MM.1S (cell line): ENCODE results near the gene RTL5.

Experiments used
- DNase-seq: peaks from one replicate; pipeline ENCODE4 v3.0.0-alpha.2; 2015
- H2AFZ ChIP-seq: fragments of 300-600 bp; sonication (generic); 2 replicates; pipeline ENCODE4 v1.6.0; 2016; ENCODE audit warnings: antibody characterized with exemption, low read length
- H3F3A ChIP-seq: fragments of 300-600 bp; sonication (generic); 2 replicates; pipeline ENCODE4 v1.6.1; 2016; ENCODE audit warnings: mild to moderate bottlenecking, antibody characterized with exemption, low read length, moderate library complexity, mixed read lengths; ENCODE audit not compliant: insufficient read depth
- H3K27ac ChIP-seq: fragments of 300-600 bp; sonication (generic); 2 replicates; pipeline ENCODE4 v1.5.1; 2016; ENCODE audit warnings: mild to moderate bottlenecking, low read length
- H3K27me3 ChIP-seq: fragments of 300-600 bp; sonication (generic); replicated peaks from 2 replicates; pipeline ENCODE4 v1.6.0; 2016; ENCODE audit warnings: low read length; ENCODE audit not compliant: insufficient read depth
- H3K36me3 ChIP-seq: fragments of 300-600 bp; sonication (generic); replicated peaks from 2 replicates; pipeline ENCODE4 v1.6.1; 2016; ENCODE audit warnings: mild to moderate bottlenecking, low read length, mixed read lengths; ENCODE audit not compliant: insufficient read depth
- H3K4me1 ChIP-seq: fragments of 300-600 bp; sonication (generic); 2 replicates; pipeline ENCODE4 v1.6.1; 2016; ENCODE audit warnings: low read length, mixed read lengths
- H3K4me2 ChIP-seq: fragments of 300-600 bp; sonication (generic); 2 replicates; pipeline ENCODE4 v1.6.0; 2016; ENCODE audit warnings: low read depth, low read length
- H3K4me3 ChIP-seq: fragments of 300-600 bp; sonication (generic); 2 replicates; pipeline ENCODE4 v1.5.1; 2016; ENCODE audit warnings: low read length, mixed read lengths
- H3K79me2 ChIP-seq: fragments of 300-600 bp; sonication (generic); 2 replicates; pipeline ENCODE4 v1.6.1; 2016; ENCODE audit warnings: mixed run types, low read length, mixed read lengths
- H3K9ac ChIP-seq: fragments of 300-600 bp; sonication (generic); 2 replicates; pipeline ENCODE4 v1.6.1; 2016; ENCODE audit warnings: low read length, mixed read lengths
- H3K9me2 ChIP-seq: fragments of 300-600 bp; sonication (generic); replicated peaks from 2 replicates; pipeline ENCODE4 v1.6.1; 2016; ENCODE audit warnings: mild to moderate bottlenecking, low read length, mixed read lengths; ENCODE audit not compliant: insufficient read depth
- H3K9me3 ChIP-seq: fragments of 300-600 bp; sonication (generic); replicated peaks from 2 replicates; pipeline ENCODE4 v1.6.1; 2016; ENCODE audit warnings: mild to moderate bottlenecking, low read length, mixed read lengths; ENCODE audit not compliant: insufficient read depth
- H4K20me1 ChIP-seq: fragments of 300-600 bp; sonication (generic); 2 replicates; pipeline ENCODE4 v1.6.1; 2016; ENCODE audit warnings: mild to moderate bottlenecking, low read length, moderate library complexity, mixed read lengths; ENCODE audit not compliant: insufficient read depth
- CTCF ChIP-seq: fragments of 300-600 bp; sonication (generic); IDR thresholded peaks from 2 replicates; pipeline ENCODE4 v1.5.1; 2016; ENCODE audit warnings: antibody characterized with exemption, low read length, mixed read lengths
- EZH2 ChIP-seq: fragments of 300-600 bp; sonication (generic); optimal IDR thresholded peaks from 2 replicates; pipeline ENCODE3; 2017; ENCODE audit warnings: low read depth, mild to moderate bottlenecking, antibody characterized with exemption, low read length, mixed read lengths
- EZH2phosphoT487 ChIP-seq: fragments of 300-600 bp; sonication (generic); IDR thresholded peaks from 2 replicates; pipeline ENCODE4 v1.6.1; 2018; ENCODE audit warnings: antibody characterized with exemption, low read length

Gene RTL5

GRCh38 chrX:72094894-72095293 is 36.8 kb downstream of the RTL5 start:
- no peak overlapping the region for H3K4me2 ChIP-seq
- H3K4me1 ChIP-seq = peaks cover 9% of the 10 kb centered on the region; the same call in 1 of the 2 replicates
- no peaks in the 10 kb centered on the region for H3K36me3 ChIP-seq
- H3K9me3 ChIP-seq = no peaks in the 10 kb centered on the region
- TF ChIP-seq CTCF (no peak), EZH2phosphoT487 (no peak), EZH2 (no peak)
- H3K27me3 ChIP-seq = no peaks in the 10 kb centered on the region
- H3K79me2 ChIP-seq = no peaks in the 10 kb centered on the region
- H3K27ac ChIP-seq = peak overlapping the region; percentile 15; the same call in 1 of the 2 replicates
- no peak overlapping the region for H3K4me3 ChIP-seq
- H4K20me1 ChIP-seq = no peaks in the 10 kb centered on the region
- H3F3A ChIP-seq = no peaks in the 10 kb centered on the region
- no peaks in the 10 kb centered on the region for H3K9me2 ChIP-seq
- H2AFZ ChIP-seq = no peak overlapping the region
- no peak overlapping the region for H3K9ac ChIP-seq
- DNase-seq = peak; percentile 73

- Histone ChIP-seq H3K79me2 (no peaks in the 10 kb centered on the region), H3K9ac (no peak overlapping the region), H3K27me3 (no peaks in the 10 kb centered on the region), H3F3A (no peaks in the 10 kb centered on the region), H3K4me3 (no peak overlapping the region), H3K4me1 (peaks cover 3% of the 10 kb centered on the region; the same call in 1 of the 2 replicates), H3K4me2 (no peak overlapping the region), H4K20me1 (no peaks in the 10 kb centered on the region), H3K36me3 (no peaks in the 10 kb centered on the region), H3K27ac (no peak overlapping the region), H3K9me3 (no peaks in the 10 kb centered on the region), H2AFZ (no peak overlapping the region), H3K9me2 (no peaks in the 10 kb centered on the region)
- no peak for TF ChIP-seq CTCF
- no peak for TF ChIP-seq EZH2phosphoT487
- no peak for TF ChIP-seq EZH2
- no peak for DNase-seq
Measured at GRCh38 chrX:72089254-72089653, 42.5 kb downstream of the RTL5 start.

GRCh38 chrX:72088761-72089160 is 43.0 kb downstream of the RTL5 start:
- Histone ChIP-seq H3K9me3 (no peaks in the 10 kb centered on the region), H4K20me1 (no peaks in the 10 kb centered on the region), H3K36me3 (no peaks in the 10 kb centered on the region), H3K9ac (no peak overlapping the region), H3K9me2 (no peaks in the 10 kb centered on the region), H3K27me3 (no peaks in the 10 kb centered on the region), H3K4me1 (peaks cover 3% of the 10 kb centered on the region), H3K4me2 (no peak overlapping the region), H3F3A (no peaks in the 10 kb centered on the region), H3K79me2 (no peaks in the 10 kb centered on the region), H2AFZ (no peak overlapping the region), H3K27ac (no peak overlapping the region), H3K4me3 (no peak overlapping the region)
- no peak for DNase-seq
- TF ChIP-seq CTCF (no peak), EZH2phosphoT487 (no peak), EZH2 (no peak)

- TF ChIP-seq EZH2phosphoT487 = no peak
- TF ChIP-seq CTCF = no peak
- TF ChIP-seq EZH2 = no peak
- H3K4me2 ChIP-seq = no peak overlapping the region
- H3F3A ChIP-seq = no peaks in the 10 kb centered on the region
- no peaks in the 10 kb centered on the region for H3K36me3 ChIP-seq
- H3K4me1 ChIP-seq = peaks cover 5% of the 10 kb centered on the region
- no peaks in the 10 kb centered on the region for H3K9me2 ChIP-seq
- no peak overlapping the region for H3K4me3 ChIP-seq
- H2AFZ ChIP-seq = no peak overlapping the region
- no peaks in the 10 kb centered on the region for H4K20me1 ChIP-seq
- DNase-seq = no peak
- H3K79me2 ChIP-seq = no peaks in the 10 kb centered on the region
- H3K9ac ChIP-seq = no peak overlapping the region
- H3K27ac ChIP-seq = no peak overlapping the region
- no peaks in the 10 kb centered on the region for H3K9me3 ChIP-seq
- H3K27me3 ChIP-seq = no peaks in the 10 kb centered on the region
Measured at GRCh38 chrX:72086995-72087394, 44.7 kb downstream of the RTL5 start.
